ENCODE results near the gene SLC35F4.

- TF ChIP-seq CTCF (IDR thresholded peaks at IDR 0.05) (peak in 1 of 5 experiments; percentile 9), POLR2A (IDR thresholded peaks at IDR 0.05) (no peak), EP300 (IDR thresholded peaks at IDR 0.05) (no peak)
These were observed 173.2 kb downstream of the SLC35F4 start for GRCh38 chr14:57692671-57693070.
